Caki2 (cell line): ENCODE measurements around the gene CLDN3. TPM values are rescaled to one million over a fixed set of nuclear protein-coding genes. Genes with fewer than 3 reads are reported as not detected.

ENCODE experiments used
- DNase-seq: peaks from one replicate; pipeline ENCODE4 v3.0.0-alpha.2; 2015; ENCODE audit warnings: low read depth
- in situ Hi-C: cut with HindIII; loops from 2 replicates; pipeline ENCODE4 v1.10.0; 2016; ENCODE audit warnings: low sequenced_read_pairs, low pct_unique_long_range_greater_than_20kb, mixed read lengths
- total RNA-seq: library from RNA; depleted of rRNA; stranded (reverse); fragments of >200 nt; shearing (Covaris generic); gene quantifications from 2 replicates; pipeline ENCODE4 v1.2.3, GENCODE V29; 2014; ENCODE audit warnings: low replicate concordance

The CLDN3 gene
- total RNA-seq, 1 experiment from 2014 or later: 69.4 TPM

GRCh38 chr7:73778801-73779389 lies 8.8 kb upstream of the CLDN3 start:
- in situ Hi-C loops: no loop called here

GRCh38 chr7:73774923-73775322 lies 4.9 kb upstream of the CLDN3 start:
- DNase-seq: no peak
- in situ Hi-C loops: no loop called here

More at GRCh38 chr7:73778801-73779389, 8.8 kb upstream of the CLDN3 start:
- DNase-seq: no peak

- in situ Hi-C loops: no loop called here
- DNase-seq: no peak
These were observed 3.8 kb upstream of the CLDN3 start for GRCh38 chr7:73773700-73774517.

- no peak for DNase-seq
- in situ Hi-C loops: no loop called here
These were observed 995 bp upstream of the CLDN3 start for GRCh38 chr7:73770860-73771670.

- in situ Hi-C loops: no loop called here
- no peak for DNase-seq
These were observed 529 bp downstream of the CLDN3 start for GRCh38 chr7:73769481-73770001.

GRCh38 chr7:73768641-73769480 lies 1.2 kb downstream of the CLDN3 start:
- in situ Hi-C loops: no loop called here
- DNase-seq: no peak

GRCh38 chr7:73766556-73767229 lies 3.4 kb downstream of the CLDN3 start:
- in situ Hi-C loops: no loop called here
- no peak for DNase-seq

- no peak for DNase-seq
- in situ Hi-C loops: no loop called here
These were observed 7.4 kb downstream of the CLDN3 start for GRCh38 chr7:73762659-73762999.

GRCh38 chr7:73761854-73762658 lies 8.0 kb downstream of the CLDN3 start:
- no peak for DNase-seq

GRCh38 chr7:73758581-73759138 lies 11.4 kb downstream of the CLDN3 start:
- in situ Hi-C loops: no loop called here
- DNase-seq: no peak

More at GRCh38 chr7:73761854-73762658, 8.0 kb downstream of the CLDN3 start:
- in situ Hi-C loops: no loop called here

GRCh38 chr7:73749931-73750776 lies 19.9 kb downstream of the CLDN3 start:
- no peak for DNase-seq
- in situ Hi-C loops: no loop called here

GRCh38 chr7:73746378-73746777 lies 23.7 kb downstream of the CLDN3 start:
- in situ Hi-C loops: no loop called here
- no peak for DNase-seq

GRCh38 chr7:73742753-73743641 lies 27.1 kb downstream of the CLDN3 start:
- in situ Hi-C loops: no loop called here

GRCh38 chr7:73742338-73742752 lies 27.7 kb downstream of the CLDN3 start:
- in situ Hi-C loops: no loop called here
- no peak for DNase-seq

More at GRCh38 chr7:73742753-73743641, 27.1 kb downstream of the CLDN3 start:
- DNase-seq: peak; percentile 97

GRCh38 chr7:73741600-73741999 lies 28.5 kb downstream of the CLDN3 start:
- DNase-seq: peak; percentile 33
- in situ Hi-C loops: no loop called here
